ENCODE results near the gene TMEM145. TPM values are rescaled to one million over a fixed set of nuclear protein-coding genes. Genes with fewer than 3 reads are reported as not detected.
A peak's percentile ranks its signal among the peaks of the same experiment; 100 is the strongest.

The TMEM145 gene
- total and polyA plus RNA-seq, 2 donors (not counting 1 experiment from before 2014, with no cell fraction given): 0.05 to 0.83 TPM

DNA sequence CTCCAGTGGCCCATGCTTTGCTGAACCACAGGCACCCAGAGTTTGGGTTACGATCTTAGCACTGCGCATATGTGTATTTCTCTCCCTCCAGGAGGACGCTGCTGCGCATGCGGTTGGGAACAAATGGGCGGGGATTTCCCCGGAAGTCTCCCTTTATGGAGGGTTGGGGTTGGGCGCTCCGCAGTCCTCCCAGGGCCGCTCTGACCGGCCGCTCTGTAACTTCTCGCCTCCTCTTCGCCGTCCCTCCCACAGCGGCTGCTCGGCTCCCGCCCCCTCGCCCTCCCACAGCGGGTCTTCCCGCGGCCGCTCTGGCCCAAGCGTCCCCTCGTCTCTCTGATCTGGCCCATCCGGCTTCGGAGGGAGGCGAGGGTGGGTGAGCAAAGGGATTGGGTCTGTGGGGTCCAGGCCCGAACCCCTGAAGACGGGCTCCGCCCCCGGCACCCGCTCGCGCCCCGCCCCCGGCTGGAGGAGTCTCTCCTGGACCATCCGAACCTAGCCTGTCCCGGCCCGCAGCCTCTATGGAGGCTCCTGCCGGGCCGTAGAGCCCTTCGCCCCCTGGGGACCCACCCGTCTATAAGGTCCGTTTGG, 12.3 kb downstream of the TMEM145 start, which contains the start of gene MEGF8:
MEGF8 (plus strand) TSS at position 328 of the 588 bp plus-strand sequence. CDS start 609 bp downstream, outside the sequence.
- Histone ChIP-seq H3K4me3 (replicated peaks in 1 of 4; ENCODE audit: control extremely low read depth in 1 of 4, insufficient read depth in 1 of 4, low read depth in 3 of 4, low read length in 4 of 4) (peak within 1 kb of the TSS; percentile 54 to 88 (median 70)), H3K79me2 (ENCODE audit: control insufficient read depth, insufficient read depth, low read length) (peaks cover 3% of the 10 kb centered on the region), H4K20me1 (ENCODE audit: control insufficient read depth, extremely low read depth, insufficient read depth, low read length) (no peaks in the 10 kb centered on the region), H3K9me3 (ENCODE audit: control insufficient read depth, insufficient read depth, low read depth, low read length) (no peaks in the 10 kb centered on the region), H2AFZ (ENCODE audit: low read length) (peak within 1 kb of the TSS; percentile 54), H3K27ac (ENCODE audit: insufficient read depth, low read length) (peak within 1 kb of the TSS; percentile 36), H3K4me2 (ENCODE audit: extremely low read depth, insufficient read depth, low read length) (peak within 1 kb of the TSS; percentile 84), H3K4me1 (ENCODE audit: control insufficient read depth, extremely low read depth, insufficient read depth, low read length) (no peaks in the 10 kb centered on the region), H3K9ac (ENCODE audit: insufficient read depth, low read length) (peak within 1 kb of the TSS; percentile 70), H3K36me3 (ENCODE audit: control insufficient read depth, insufficient read depth, low read length) (no peaks in the 10 kb centered on the region), H3K27me3 (ENCODE audit: control insufficient read depth, insufficient read depth, low read length) (peaks cover 21% of the 10 kb centered on the region)
- DNase-seq (ENCODE audit: low read depth in 2 of 2): peak; percentile 98 to 99
- peak in 1 of 2 donors; percentile 97 for TF ChIP-seq CTCF (conservative IDR thresholded peaks at IDR 0.05 in 1 of 2, IDR thresholded peaks at IDR 0.05 in 1 of 2; ENCODE audit: low read depth in 1 of 2, low read length in 2 of 2)
- no peak for TF ChIP-seq EZH2 (IDR thresholded peaks at IDR 0.05; ENCODE audit: low read length, missing control alignments)

DNA sequence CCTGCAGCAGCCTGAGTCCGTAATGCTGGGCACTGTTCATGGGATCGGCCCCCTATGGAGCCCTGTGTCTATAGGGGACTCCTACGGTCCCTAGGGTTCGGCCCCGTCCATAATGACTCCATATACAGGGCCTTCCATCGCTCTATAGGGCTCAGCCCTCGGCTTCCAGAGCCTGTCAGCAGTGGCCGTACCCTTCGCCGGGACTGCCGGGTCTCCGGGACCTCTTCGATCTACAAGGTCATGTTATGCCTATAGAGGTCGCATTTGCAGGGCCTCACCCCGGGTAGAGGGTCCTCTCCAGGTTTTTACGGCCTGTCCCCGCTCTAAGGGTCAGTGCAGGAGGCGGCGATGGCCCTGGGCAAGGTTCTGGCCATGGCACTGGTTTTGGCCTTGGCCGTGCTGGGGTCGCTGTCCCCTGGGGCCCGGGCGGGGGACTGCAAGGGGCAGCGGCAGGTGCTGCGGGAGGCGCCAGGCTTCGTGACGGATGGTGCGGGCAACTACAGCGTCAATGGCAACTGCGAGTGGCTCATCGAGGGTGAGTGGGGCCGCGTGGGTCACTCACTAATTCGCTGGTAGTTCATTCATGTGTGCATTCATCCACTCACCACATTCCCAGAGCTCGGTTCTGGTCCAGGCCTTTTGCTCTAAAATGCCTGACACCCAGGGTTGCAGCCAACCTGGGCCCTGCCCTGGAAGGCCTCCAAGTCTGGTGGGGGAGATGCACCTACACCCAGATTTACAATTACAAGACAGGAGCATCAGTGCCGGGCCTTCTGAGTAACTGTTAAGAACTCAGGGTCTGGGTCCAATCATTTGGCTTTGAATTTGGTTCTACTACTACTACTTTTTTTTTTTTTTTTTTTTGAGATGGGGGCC, 13.0 kb downstream of the TMEM145 start:
- no peak for DNase-seq (ENCODE audit: low read depth in 2 of 2)
- H3K79me2 ChIP-seq (ENCODE audit: control insufficient read depth, insufficient read depth, low read length): peaks cover 3% of the 10 kb centered on the region
- H2AFZ ChIP-seq (ENCODE audit: low read length): peak overlapping the region; percentile 54
- H3K27me3 ChIP-seq (ENCODE audit: control insufficient read depth, insufficient read depth, low read length): peaks cover 21% of the 10 kb centered on the region
- peak overlapping the region; percentile 54 to 88 (median 70) for H3K4me3 ChIP-seq (replicated peaks in 1 of 4; ENCODE audit: control extremely low read depth in 1 of 4, insufficient read depth in 1 of 4, low read depth in 3 of 4, low read length in 4 of 4)
- no peaks in the 10 kb centered on the region for H3K4me1 ChIP-seq (ENCODE audit: control insufficient read depth, extremely low read depth, insufficient read depth, low read length)
- H4K20me1 ChIP-seq (ENCODE audit: control insufficient read depth, extremely low read depth, insufficient read depth, low read length): no peaks in the 10 kb centered on the region
- H3K9ac ChIP-seq (ENCODE audit: insufficient read depth, low read length): peak overlapping the region; percentile 70
- no peaks in the 10 kb centered on the region for H3K36me3 ChIP-seq (ENCODE audit: control insufficient read depth, insufficient read depth, low read length)
- H3K9me3 ChIP-seq (ENCODE audit: control insufficient read depth, insufficient read depth, low read depth, low read length): no peaks in the 10 kb centered on the region
- H3K27ac ChIP-seq (ENCODE audit: insufficient read depth, low read length): peak overlapping the region; percentile 36
- TF ChIP-seq CTCF (conservative IDR thresholded peaks at IDR 0.05 in 1 of 2, IDR thresholded peaks at IDR 0.05 in 1 of 2; ENCODE audit: low read depth in 1 of 2, low read length in 2 of 2) (no peak), EZH2 (IDR thresholded peaks at IDR 0.05; ENCODE audit: low read length, missing control alignments) (no peak)
- peak overlapping the region; percentile 84 for H3K4me2 ChIP-seq (ENCODE audit: extremely low read depth, insufficient read depth, low read length)

DNA sequence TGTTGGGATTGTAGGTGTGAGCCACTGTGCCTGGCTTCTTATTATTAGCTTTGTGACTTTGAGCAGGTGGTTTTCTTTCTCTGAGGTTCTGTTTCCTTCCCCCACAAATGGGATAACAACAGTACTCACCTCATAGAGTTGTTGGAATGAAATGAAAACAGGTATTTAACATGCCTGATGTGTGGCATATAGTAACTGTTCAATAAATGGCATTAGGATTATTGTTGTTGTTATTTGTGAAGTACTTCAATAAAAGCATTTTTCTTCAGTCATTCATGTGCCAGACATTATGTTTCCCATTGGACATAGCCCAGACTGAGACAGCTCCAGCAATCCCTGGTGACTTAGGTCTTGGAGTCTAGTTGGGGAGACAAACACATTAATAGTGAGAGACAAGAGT, 13.9 kb downstream of the TMEM145 start:
- Histone ChIP-seq H4K20me1 (ENCODE audit: control insufficient read depth, extremely low read depth, insufficient read depth, low read length) (no peaks in the 10 kb centered on the region), H2AFZ (ENCODE audit: low read length) (no peak overlapping the region), H3K4me2 (ENCODE audit: extremely low read depth, insufficient read depth, low read length) (no peak overlapping the region), H3K27me3 (ENCODE audit: control insufficient read depth, insufficient read depth, low read length) (peaks cover 21% of the 10 kb centered on the region), H3K9ac (ENCODE audit: insufficient read depth, low read length) (no peak overlapping the region), H3K27ac (ENCODE audit: insufficient read depth, low read length) (no peak overlapping the region), H3K9me3 (ENCODE audit: control insufficient read depth, insufficient read depth, low read depth, low read length) (no peaks in the 10 kb centered on the region), H3K36me3 (ENCODE audit: control insufficient read depth, insufficient read depth, low read length) (no peaks in the 10 kb centered on the region), H3K4me1 (ENCODE audit: control insufficient read depth, extremely low read depth, insufficient read depth, low read length) (no peaks in the 10 kb centered on the region), H3K79me2 (ENCODE audit: control insufficient read depth, insufficient read depth, low read length) (peaks cover 3% of the 10 kb centered on the region), H3K4me3 (replicated peaks in 1 of 4; ENCODE audit: control extremely low read depth in 1 of 4, insufficient read depth in 1 of 4, low read depth in 3 of 4, low read length in 4 of 4) (peak overlapping the region in 2 of 4 experiments; percentile 87 to 88)
- no peak for DNase-seq (ENCODE audit: low read depth in 2 of 2)
- no peak for TF ChIP-seq CTCF (conservative IDR thresholded peaks at IDR 0.05 in 1 of 2, IDR thresholded peaks at IDR 0.05 in 1 of 2; ENCODE audit: low read depth in 1 of 2, low read length in 2 of 2)
- TF ChIP-seq EZH2 (IDR thresholded peaks at IDR 0.05; ENCODE audit: low read length, missing control alignments): no peak

All from fibroblast of lung (primary cell).